ENCODE results near the gene AADACL2. TPM values are rescaled to one million over a fixed set of nuclear protein-coding genes. Genes with fewer than 3 reads are reported as not detected.
A peak's percentile ranks its signal among the peaks of the same experiment; 100 is the strongest.

Gene AADACL2
- total RNA-seq, 1 experiment from 2014 or later: not detected

- Histone ChIP-seq H2BK5ac (ENCODE audit: insufficient read length, low read length) (no peak overlapping the region), H4K8ac (replicated peaks; ENCODE audit: insufficient read length, low read depth, low read length) (no peak overlapping the region), H3K18ac (ENCODE audit: insufficient read length, low read depth, low read length) (no peak overlapping the region), H3K56ac (ENCODE audit: insufficient read length, low read depth, low read length) (no peak overlapping the region), H2BK15ac (ENCODE audit: low read depth, low read length) (no peak overlapping the region), H2AFZ (ENCODE audit: low read length) (no peak overlapping the region), H3K23me2 (ENCODE audit: insufficient read length, low read depth, low read length, poor library complexity, severe bottlenecking) (no peaks in the 10 kb centered on the region), H2BK20ac (ENCODE audit: low read depth, low read length, poor library complexity, severe bottlenecking) (no peak overlapping the region), H3K79me2 (ENCODE audit: insufficient read depth, low read length) (no peaks in the 10 kb centered on the region), H3K4me1 (ENCODE audit: insufficient read depth, low read length) (no peaks in the 10 kb centered on the region), H3K9me3 (ENCODE audit: control insufficient read depth, low read depth, low read length) (no peaks in the 10 kb centered on the region), H3K79me1 (ENCODE audit: insufficient read depth, low read depth, low read length, poor library complexity, severe bottlenecking) (no peaks in the 10 kb centered on the region), H3K4me2 (ENCODE audit: insufficient read depth, insufficient read length, low read length) (no peak overlapping the region), H2BK120ac (ENCODE audit: low read depth, low read length, poor library complexity, severe bottlenecking) (no peak overlapping the region), H3K27me3 (ENCODE audit: insufficient read depth, low read length) (no peaks in the 10 kb centered on the region), H4K20me1 (ENCODE audit: control insufficient read depth, insufficient read depth, insufficient read length) (no peaks in the 10 kb centered on the region), H3T11ph (ENCODE audit: low read length) (no peak overlapping the region), H2AK5ac (ENCODE audit: insufficient read length, low read length) (no peak overlapping the region), H2BK12ac (ENCODE audit: insufficient read length, low read depth, low read length) (no peak overlapping the region), H3K14ac (ENCODE audit: insufficient read depth, low read length) (no peak overlapping the region), H4K91ac (ENCODE audit: insufficient read length, low read depth, low read length) (no peak overlapping the region), H3K9ac (ENCODE audit: extremely low read depth, insufficient read length, low read length) (no peak overlapping the region), H3K27ac (ENCODE audit: insufficient read length, low read depth, low read length) (no peak overlapping the region), H3K23ac (ENCODE audit: insufficient read length, low read depth, low read length) (no peak overlapping the region), H4K5ac (ENCODE audit: insufficient read length, low read depth, low read length) (no peak overlapping the region), H3K4ac (ENCODE audit: low read depth, low read length) (no peak overlapping the region)
- Mint-ChIP-seq H3K9me3 (no peaks in the 10 kb centered on the region), H3K36me3 (ENCODE audit: insufficient read depth in 1 of 3, low read depth in 3 of 3) (no peaks in the 10 kb centered on the region), H3K27ac (peak overlapping the region in 1 of 3 experiments; percentile 31; a peak in 2 of 7 replicates), H3K27me3 (ENCODE audit: low read depth) (no peaks in the 10 kb centered on the region), H3K4me3 (no peak overlapping the region), H3K4me1 (peaks cover 0 to 2% of the 10 kb centered on the region in 2 experiments; a peak in 1 of 4 replicates)
- no peak for DNase-seq
- no peak for TF ChIP-seq CTCF (conservative IDR thresholded peaks at IDR 0.05)
Observed at GRCh38 chr3:151774910-151775309, 41.2 kb downstream of the AADACL2 start.
